NCI-H1105 (cell line): Measurements from ENCODE around the gene BRI3.

ENCODE experiments used
- DNase-seq: peaks from one replicate; lab custom pipeline; 2025; lab: John Stamatoyannopoulos, UW

Gene BRI3

GRCh38 chr7:98287486-98287959 is 6.0 kb downstream of the BRI3 start:
- DNase-seq = peak; percentile 6

DNA sequence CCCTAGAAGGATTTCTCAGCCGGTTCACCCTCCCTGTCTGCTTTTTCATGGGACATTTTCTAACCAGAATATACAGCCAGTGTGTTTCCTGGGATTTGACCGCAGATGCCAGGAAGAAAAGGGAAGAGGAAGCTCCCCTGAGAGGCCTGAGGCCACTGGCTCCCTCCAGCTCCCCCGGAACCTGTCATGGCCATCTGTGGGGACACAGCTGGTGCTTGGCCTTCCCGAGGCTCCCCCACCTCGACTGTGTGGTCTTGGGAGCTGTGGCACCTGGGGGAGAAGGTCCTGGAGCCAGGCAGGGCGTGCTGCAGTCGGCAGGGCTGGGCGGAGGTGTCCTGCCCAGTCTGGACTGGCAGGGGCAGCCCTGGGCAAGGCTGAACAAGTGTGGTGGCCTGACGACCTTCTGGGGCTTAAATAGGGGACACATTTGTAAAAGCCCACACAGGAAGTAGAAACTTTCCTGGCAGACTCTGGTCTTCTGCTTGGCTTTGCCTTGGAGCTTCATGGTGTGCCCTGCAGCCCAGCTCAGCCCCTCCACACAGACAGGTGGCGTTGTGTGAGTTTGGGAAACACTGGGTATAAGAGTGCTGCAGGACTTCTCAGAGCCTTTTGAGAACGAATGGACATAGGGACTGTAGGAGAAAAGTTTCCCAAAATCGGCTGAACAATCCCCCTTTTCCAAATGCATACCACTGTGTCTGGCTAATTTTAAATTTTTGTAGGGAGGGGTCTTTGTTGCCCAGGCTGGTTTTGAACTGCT is 6.8 kb downstream of the BRI3 start:
- no peak for DNase-seq

GRCh38 chr7:98289333-98289875 is 7.9 kb downstream of the BRI3 start:
- no peak for DNase-seq

- DNase-seq = no peak
Measured at GRCh38 chr7:98291717-98292116, 10.2 kb downstream of the BRI3 start.

- DNase-seq = no peak
Measured at GRCh38 chr7:98293265-98293664, 11.8 kb downstream of the BRI3 start.

- DNase-seq = no peak
Measured at GRCh38 chr7:98293746-98294145, 12.3 kb downstream of the BRI3 start.

DNA sequence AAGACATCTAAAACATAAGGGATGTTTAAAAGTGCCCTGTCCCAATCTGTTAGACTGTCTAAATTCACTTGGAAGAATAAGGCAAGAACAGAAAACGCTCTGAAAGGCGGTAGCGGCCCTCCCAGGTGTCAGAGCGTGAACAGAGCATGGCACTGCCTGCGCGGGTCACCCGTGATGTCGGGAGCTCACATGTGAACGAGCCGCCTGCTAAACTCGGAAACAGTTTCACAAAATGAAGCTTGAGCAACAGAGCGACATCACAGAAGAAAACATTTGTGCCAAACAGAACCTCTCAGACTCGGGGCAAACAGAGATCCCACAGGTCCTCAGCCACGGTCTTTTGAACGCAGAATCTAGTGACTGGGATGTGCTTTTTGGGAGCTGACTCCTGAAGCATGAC is 12.8 kb downstream of the BRI3 start:
- no peak for DNase-seq

DNA sequence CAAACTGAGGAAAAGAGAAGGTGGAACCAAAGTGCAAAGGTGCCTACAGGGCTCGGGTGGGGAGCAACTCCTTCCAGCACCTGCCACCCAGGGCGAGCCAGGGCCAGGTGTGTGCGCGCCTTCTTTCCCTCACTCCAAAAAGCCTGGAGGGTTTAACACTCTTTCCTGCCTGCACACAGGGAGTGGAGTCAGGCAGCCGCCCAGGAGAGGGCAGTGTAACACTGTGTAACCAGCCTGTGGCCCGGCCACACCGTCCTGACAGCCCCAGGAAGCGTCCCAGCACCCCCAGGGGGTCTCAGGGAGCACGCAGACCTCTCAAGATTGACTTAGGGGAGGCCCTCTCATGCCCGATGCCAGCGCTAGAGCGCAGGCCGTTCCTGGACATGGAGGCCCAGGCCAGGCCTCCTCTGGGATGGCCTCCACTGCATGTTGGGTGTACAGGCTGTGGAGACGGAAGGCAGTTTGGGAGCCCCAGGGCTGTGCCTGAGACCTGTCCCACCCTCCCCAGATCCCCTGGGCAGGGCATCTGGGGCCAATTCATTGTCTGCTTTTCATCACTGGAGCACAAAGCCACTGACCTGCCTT is 13.4 kb downstream of the BRI3 start:
- DNase-seq = peak; percentile 51

GRCh38 chr7:98295467-98296192 is 14.1 kb downstream of the BRI3 start:
- DNase-seq = no peak

DNA sequence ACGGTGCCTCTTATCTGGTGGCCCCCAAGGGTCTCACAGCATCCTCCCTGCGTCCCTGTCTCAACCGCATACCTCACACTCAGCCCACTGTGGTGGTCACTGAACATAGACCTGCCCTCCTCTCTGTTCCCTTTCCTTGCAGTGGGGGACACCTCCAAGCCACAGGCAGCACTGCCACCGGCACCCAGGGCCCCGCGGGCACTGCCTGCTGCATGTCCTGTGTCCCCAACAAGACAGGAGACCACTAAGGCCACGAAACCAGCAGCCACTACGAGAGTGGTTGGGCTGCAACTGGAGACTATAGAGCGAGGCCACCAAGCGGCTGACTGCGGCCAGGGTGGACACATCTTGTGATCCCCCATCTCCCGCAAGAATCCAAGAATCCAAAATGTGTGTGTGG is 15.3 kb downstream of the BRI3 start:
- DNase-seq = no peak

DNA sequence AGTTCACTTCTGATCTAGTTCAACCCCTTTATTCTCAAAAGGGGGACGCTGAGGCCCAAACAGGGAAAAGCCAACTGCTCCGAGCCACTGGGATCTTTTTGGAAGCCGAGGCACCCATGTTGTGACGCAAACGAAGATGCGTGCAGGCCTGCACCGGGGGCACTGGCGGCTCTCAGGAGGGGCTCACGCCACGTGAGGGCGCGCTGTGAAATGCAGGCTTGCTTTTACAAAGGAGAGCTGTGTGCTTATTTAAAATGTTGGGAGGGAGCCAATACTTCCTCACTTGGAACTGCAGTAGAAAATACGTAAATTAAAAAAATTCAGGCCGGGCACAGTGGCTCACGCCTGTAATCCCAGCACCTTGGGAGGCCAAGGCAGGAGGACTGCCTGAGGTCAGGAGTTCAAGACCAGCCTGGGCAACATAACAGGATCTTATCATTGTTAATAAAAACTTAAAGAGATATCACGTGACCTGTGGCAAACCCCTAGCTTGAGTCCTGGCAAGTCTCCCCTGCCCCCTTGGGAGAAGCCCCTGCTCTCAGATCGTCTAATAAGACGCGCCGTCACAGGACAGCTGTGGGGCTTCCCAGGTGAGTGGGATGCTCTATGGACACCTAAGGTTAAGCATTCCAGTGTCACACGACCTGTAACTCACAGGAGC is 16.3 kb downstream of the BRI3 start:
- no peak for DNase-seq

GRCh38 chr7:98300595-98301372 is 19.3 kb downstream of the BRI3 start:
- no peak for DNase-seq

DNA sequence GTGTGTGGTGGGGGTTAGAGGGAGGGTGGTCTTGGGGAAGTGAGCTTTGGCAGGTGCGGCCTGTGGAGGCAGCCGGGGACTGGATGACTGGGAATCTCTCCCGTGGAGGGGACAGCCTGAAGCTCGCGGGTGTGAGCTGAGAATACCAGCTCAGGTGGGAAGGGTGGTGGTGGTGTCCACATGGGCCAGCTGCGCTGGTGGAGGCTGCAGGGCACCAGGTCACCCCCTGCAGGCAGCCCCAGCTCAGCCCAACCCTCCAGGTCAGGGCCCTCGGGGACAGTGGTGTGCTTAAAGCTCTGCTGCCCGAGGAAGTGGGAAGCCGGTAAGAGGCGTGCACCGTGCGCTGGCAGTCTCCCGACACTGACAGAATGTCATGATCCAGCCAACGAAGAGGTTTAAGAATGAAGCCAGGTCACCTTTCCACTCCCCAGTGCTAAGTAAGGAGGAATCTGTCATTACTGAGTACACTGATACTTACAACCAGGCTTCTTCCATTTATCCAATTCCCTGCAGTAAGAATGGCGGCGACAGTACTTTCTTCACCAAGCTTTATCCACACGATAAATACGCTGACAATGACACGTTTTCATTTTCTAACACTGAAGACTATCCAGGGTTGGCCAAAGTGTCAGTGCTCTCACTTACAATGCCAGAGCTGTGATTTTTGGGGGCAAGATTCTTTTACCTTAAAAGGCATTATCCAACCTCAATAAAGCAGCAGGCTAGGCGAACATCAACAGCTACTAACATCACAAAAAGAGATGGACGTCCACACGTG is 20.4 kb downstream of the BRI3 start:
- no peak for DNase-seq

DNA sequence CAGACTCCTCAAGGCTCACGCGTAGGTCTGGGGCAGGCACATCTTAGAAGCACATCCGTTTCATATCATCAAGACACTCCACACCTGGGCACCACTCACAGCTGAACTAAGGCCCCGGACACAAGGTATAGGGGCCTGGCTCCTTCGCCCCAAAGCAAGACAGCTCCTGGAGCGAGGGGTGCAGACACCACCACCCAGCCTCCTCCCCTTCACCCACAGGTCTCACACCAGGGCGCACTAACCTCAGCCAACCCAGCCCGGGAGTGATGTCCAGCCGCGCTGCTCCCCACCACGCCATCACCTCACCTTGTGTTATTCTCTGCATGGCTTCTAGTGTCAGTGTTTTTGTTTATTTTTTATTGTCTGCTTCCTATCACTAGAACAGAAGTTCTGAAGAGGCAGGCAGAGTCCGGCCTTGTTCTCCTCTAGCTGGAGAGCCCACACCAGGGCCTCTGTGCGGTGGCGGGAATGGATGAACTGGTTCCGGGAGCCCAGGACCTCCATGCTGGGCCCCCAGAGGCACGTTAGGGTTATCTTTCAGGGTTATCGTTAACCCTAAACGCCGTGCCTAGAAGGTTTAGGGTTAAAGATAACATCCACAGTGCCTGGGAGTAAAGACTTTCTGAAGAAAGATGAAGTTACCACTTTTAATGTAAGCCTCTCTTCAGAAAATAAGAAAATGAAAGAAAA is 21.8 kb downstream of the BRI3 start:
- no peak for DNase-seq

DNA sequence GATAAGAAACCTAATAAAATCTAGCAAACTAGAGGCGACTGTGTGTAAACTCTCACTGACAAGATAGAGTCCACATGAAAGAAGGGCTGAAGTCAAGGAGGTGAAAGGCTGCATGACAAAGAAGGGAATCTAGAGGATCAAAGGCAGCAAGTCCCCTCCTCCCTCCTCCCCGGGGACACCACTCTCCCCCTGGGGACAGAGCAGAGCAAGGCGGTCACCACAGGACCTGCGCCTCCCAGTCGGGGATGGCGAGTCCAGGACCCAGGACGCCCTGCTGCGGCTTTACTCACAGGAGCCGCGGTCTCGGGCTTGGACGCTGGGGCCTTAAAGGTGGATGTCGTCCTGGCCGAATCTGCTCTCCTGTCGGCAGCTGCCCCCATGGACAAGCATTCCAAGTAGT is 22.4 kb downstream of the BRI3 start:
- no peak for DNase-seq

DNA sequence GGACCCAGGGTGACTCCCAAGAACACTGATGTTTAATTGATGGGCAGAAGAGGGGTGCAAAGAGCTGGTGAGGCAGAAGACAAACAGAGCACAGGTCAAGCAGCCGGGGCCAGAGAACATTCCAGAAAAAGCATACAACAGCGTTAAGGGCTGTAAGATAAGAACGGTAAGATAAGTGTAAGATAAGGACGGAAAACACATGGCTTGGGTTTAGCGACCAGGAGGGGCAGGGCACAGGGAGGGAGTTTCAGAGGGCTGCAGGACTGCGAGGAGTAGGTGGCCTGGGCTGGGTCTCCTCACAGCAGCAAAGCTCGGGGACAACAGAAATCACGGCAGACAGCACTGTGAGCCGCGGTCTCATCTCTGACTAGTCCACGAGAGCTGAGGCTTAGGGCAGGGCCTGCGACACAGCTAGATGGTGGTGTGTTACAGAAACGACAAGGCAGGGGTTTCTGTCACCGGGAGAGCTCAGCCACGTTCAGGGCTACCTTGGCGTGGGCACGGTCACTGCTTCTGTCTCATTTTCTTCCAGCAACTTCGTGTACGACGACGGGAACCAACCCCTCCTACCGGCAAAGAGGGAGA is 24.6 kb downstream of the BRI3 start:
- DNase-seq = no peak

GRCh38 chr7:98307971-98308466 is 26.5 kb downstream of the BRI3 start:
- no peak for DNase-seq

GRCh38 chr7:98309566-98309965 is 28.1 kb downstream of the BRI3 start:
- DNase-seq = no peak

- no peak for DNase-seq
Measured at GRCh38 chr7:98312201-98312600, 30.7 kb downstream of the BRI3 start.

GRCh38 chr7:98314469-98314868 is 33.0 kb downstream of the BRI3 start:
- DNase-seq = no peak
